GM13977 (cell line): ENCODE data around the gene NCAPD2.

ENCODE experiments used
- DNase-seq: peaks from one replicate; pipeline ENCODE4 v3.0.0; 2012; ENCODE audit warnings: low spot score
- in situ Hi-C: fragments of 300-500 bp; cut with MboI; formaldehyde crosslinking; loops from one replicate; pipeline ENCODE4 v1.12.0; 2022; ENCODE audit warnings: low sequenced_read_pairs, low pct_unique_long_range_greater_than_20kb, mixed read lengths, inconsistent platforms; ENCODE audit not compliant: unreplicated experiment
- TF ChIP-seq, protein P1 (sequence below): IDR thresholded peaks from 2 replicates; pipeline ENCODE4 v1.5.1; 2012; ENCODE audit warnings: mild to moderate bottlenecking, control low read depth; ENCODE audit not compliant: insufficient read depth; ENCODE audit errors: extremely low read depth, missing control alignments

Gene NCAPD2

DNA sequence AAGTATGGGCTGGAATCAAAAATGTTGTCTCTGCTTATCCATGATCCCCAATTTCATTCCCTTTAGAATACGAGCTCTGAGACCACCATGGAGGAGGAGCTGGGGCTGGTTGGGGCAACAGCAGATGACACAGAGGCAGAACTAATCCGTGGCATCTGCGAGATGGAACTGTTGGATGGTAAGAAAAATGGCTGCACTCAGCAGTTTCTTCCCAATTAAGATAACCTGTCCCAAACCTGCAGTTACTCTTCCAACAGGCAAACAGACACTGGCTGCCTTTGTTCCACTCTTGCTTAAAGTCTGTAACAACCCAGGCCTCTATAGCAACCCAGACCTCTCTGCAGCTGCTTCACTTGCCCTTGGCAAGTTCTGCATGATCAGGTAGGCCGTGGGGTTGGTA lies 33.8 kb downstream of the NCAPD2 start:
- TF ChIP-seq, protein P1, sequence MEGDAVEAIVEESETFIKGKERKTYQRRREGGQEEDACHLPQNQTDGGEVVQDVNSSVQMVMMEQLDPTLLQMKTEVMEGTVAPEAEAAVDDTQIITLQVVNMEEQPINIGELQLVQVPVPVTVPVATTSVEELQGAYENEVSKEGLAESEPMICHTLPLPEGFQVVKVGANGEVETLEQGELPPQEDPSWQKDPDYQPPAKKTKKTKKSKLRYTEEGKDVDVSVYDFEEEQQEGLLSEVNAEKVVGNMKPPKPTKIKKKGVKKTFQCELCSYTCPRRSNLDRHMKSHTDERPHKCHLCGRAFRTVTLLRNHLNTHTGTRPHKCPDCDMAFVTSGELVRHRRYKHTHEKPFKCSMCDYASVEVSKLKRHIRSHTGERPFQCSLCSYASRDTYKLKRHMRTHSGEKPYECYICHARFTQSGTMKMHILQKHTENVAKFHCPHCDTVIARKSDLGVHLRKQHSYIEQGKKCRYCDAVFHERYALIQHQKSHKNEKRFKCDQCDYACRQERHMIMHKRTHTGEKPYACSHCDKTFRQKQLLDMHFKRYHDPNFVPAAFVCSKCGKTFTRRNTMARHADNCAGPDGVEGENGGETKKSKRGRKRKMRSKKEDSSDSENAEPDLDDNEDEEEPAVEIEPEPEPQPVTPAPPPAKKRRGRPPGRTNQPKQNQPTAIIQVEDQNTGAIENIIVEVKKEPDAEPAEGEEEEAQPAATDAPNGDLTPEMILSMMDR, result no peak
- in situ Hi-C loops, result no loop called here
- DNase-seq, result no peak

DNA sequence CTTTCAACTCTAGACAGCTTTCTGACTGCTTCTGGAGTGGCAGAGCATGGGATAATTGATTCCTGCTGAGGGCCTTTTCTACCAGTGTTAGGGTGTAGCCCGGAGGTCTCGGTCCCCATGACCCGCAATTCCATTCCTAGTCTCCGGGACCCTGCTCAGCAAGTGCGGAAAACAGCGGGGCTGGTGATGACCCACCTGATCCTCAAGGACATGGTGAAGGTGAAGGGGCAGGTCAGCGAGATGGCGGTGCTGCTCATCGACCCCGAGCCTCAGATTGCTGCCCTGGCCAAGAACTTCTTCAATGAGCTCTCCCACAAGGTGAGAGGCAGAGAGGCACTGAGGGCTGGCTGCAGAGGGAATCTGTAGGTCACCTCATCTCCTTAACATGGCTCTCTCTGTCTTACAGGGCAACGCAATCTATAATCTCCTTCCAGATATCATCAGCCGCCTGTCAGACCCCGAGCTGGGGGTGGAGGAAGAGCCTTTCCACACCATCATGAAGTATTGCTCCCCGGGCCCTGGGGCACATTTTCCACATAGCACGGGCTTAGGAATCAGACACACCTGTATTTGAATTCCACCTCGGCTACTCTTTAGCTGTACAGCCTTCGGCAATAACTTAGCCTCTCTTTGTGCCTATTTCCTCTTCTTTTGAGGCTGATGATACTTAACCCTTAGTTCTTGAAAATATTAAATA lies 34.8 kb downstream of the NCAPD2 start:
- TF ChIP-seq, protein P1, result no peak
- in situ Hi-C loops, result no loop called here
- no peak for DNase-seq

DNA sequence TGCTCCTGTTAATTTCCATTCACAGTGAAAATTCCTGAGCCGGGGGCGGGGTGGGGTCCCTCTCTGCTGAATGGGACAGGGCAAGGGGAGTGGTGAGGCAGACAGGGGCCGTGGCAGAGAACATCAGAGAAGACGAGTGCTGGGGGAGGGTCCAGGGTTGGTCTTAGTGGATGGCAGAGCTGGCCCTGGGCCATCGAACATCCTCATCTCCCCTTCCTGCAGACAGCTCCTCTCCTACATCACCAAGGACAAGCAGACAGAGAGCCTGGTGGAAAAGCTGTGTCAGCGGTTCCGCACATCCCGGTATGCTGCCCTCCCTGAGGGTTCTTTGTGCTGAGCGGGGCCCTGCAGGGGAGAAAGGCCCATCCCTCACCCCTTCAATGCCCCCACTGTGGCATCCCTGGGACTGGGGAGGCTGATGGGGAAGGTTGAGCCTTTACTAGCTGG lies 35.4 kb downstream of the NCAPD2 start:
- no peak for DNase-seq
- TF ChIP-seq, protein P1, result no peak
- in situ Hi-C loops, result no loop called here

DNA sequence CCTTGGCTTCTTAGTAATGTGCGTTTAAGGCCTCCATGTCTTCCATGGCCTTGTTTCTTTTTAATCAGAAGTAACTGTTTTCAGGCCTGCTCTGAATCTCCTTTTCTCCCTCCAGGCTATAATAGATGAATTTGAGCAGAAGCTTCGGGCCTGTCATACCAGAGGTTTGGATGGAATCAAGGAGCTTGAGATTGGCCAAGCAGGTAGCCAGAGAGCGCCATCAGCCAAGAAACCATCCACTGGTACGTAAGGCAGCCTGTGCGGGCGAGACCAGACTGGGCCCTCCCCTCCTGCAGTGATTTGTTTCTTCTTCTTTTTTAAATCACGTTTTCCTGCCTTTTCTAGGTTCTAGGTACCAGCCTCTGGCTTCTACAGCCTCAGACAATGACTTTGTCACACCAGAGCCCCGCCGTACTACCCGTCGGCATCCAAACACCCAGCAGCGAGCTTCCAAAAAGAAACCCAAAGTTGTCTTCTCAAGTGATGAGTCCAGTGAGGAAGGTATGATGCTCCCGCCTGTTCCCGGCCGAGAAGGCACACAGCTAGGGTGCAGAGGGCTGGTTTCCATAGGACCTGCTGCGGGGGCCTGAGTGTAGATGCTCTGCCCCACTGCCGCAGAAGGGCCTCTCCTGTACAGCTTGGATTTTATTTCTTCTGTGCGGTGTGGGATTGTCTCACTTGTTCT lies 36.8 kb downstream of the NCAPD2 start:
- TF ChIP-seq, protein P1, result no peak
- in situ Hi-C loops, result loop anchor here (10.0 kb wide), 1 partner anchor 106 kb away; no protein-coding TSS in a partner anchor
- no peak for DNase-seq

DNA sequence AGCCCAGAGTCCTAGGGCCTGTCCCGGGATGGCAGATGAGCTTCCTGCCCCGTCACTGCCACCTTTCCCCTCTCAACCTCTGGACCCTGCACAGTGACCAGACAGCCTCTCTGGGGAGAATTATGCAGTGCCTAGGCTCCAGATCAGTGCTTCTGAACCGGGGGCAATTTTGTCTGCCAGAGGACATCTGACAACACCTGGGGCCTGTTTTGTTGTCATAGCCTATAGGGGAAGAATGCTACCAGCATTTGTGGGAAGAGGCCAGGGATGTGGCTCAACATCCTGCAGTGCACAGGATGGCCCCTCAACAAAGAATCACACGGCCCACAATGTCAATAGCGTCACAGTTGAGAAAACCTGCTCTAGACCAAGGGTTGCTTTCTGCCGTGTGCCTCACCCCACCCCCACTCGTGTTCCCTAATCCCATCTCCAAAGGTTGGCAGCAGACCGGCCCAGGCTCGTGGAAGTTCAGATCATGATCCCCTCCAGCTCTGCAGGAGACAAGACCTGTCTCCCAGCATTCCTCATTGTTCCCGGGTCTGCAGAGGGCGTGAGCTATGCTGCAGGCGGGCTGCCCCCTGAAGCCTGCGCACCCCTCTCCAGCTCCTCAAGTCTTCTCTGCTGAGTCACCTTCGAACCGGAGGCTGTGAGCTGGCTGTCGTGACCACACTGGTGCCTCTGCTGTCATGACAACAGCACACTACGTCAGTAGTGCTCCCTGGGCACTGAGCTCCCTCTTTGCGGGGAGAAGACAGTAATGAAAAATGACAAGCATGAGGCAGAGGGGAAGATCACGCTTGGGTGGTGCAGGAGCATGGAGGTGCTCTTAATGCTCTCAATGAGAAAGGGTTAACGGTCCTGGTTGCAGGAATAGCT lies 38.4 kb downstream of the NCAPD2 start:
- peak; percentile 82 for DNase-seq
- in situ Hi-C loops, result loop anchor here (10.0 kb wide), 1 partner anchor 107 kb away; no protein-coding TSS in a partner anchor
- TF ChIP-seq, protein P1, result no peak
